SKM-1 treated with dmso at 0.1 percent for 144 hours (cell line): ENCODE data around the gene GAS6.
"Not testable (repeated sequence)": the region's sequence is repeated elsewhere in the genome, so short reads cannot be mapped to it uniquely, and the experiment has no call there.

Experiments
- DNase-seq: peaks from one replicate; lab custom pipeline; 2025; ENCODE audit not compliant: unreplicated experiment; lab: John Stamatoyannopoulos, UW

GAS6 gene

DNA sequence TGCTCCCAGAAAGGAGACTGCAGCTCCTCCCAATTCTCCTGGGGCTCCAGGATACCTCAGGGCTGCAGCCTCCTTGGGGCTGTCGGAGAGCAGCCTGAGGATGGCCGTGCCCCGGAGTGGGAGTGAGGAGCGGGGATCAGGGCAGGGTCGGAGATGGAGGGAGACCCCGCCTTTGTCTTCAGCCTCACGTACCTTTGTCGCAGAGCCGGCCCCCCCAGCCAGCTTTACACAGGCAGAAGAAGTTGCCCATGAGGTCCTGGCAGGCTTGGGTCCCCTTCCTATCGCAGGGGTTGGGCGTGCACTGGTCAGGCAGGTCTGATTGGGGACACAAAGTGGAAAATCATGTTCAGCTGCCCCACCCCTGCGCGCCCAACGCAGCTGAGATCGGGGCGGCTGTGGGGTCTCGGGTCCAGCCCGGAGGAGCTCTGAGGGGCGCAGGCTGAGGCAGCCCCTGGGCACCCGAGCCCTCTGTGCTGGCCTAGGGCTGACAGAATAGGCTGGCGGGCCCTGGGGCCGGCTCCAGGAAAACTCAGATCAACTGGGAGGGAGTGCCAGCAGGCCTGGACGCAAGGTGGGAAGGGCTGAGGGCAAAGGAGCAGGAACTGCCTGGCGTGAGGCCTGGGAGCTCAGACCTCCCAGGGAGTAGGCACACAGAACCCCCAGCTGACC is 24.2 kb downstream of the GAS6 start:
- DNase-seq, result no peak

DNA sequence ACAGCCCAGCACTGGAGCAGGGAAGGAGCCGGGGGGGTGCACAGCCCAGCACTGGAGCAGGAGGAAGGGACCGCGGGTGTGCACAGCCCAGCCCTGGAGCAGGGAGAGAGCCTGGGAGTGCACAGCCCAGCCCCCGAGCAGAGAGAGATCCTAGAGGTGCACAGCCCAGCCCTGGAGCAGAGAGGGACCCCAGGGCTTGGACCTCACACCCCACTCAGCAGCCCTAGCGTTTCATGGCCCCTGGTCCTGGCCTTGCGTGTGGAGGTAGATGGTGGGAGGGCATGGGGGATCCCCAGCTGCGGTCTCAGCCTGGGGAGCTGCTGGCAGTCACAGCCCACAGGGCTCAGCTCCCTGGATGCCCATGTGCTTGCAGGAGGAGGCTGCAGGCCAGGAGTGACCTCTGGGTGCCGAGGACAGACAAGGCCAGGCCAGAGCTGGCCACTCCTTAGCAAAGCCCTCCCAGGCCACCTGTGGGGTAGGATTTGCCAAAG is 25.1 kb downstream of the GAS6 start:
- no peak for DNase-seq

DNA sequence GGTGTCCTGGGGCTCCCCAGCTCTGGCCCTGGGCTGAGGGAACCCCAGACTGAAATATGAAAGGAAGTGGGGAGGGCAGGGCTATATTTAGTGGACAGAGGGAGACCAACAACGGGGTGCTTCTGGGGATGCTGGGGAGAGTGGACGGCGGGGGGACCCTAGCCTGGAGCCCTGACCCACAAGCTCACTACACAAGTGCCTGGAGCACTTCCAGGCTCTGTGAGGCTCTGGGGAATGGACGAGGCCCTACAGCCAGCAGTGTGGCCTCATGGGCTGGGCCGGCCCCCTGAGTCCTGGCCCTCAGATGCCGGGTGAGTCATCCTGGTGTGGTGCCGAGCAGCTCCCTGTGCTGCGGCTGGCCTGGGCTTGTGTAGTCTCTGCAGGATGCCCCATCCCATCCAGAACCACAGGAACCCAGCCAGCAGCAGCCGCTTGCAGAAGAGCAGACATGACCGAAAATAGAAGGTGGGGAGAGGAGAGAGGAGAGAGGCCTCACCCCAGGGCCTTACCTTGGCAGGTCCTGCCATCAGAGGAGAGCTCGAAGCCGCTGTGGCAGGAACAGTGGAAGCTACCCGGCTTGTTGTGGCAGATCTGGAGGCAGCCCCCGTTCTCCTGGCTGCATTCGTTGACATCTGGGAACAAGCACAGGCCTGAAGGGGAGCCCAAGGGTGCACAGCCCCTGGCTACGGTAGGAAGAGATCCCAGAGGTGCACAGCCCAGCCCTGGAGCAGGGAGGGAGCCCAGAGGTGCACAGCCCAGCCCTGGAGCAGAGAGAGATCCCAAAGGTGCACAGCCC is 26.1 kb downstream of the GAS6 start:
- DNase-seq, result no peak

- DNase-seq, result no peak
Observed at GRCh38 chr13:113836768-113837559, 26.9 kb downstream of the GAS6 start.

GRCh38 chr13:113835461-113836270 is 28.2 kb downstream of the GAS6 start:
- DNase-seq, result no peak

GRCh38 chr13:113834496-113835200 is 29.2 kb downstream of the GAS6 start:
- no peak for DNase-seq

- not testable (repeated sequence) for DNase-seq
Observed at GRCh38 chr13:113834006-113834405, 29.9 kb downstream of the GAS6 start.

- DNase-seq, result no peak
Observed at GRCh38 chr13:113833111-113833830, 30.6 kb downstream of the GAS6 start.

- DNase-seq, result no peak
Observed at GRCh38 chr13:113832631-113833030, 31.2 kb downstream of the GAS6 start.

DNA sequence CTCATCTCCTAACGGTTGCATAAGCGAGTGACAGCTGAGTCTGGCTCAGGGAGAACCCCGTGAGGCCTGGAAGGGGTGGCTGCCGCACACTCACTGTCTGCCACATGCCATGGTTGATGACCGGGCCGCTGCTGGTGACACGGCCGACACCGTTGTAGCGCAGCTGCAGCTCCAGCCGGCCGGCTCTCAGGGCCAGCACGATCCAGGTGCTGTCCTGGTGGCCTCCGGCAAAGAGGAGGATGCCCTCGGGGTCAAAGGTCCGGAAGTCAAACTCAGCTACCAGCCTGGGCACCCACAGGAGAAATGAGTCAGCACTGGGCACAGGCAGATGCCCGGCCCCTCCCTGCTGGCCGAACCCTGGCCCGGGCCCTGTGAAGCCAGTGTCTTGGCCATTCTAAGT is 31.7 kb downstream of the GAS6 start:
- no peak for DNase-seq

- no peak for DNase-seq
Observed at GRCh38 chr13:113831061-113831460, 32.8 kb downstream of the GAS6 start.

- not testable (repeated sequence) for DNase-seq
Observed at GRCh38 chr13:113830426-113830950, 33.4 kb downstream of the GAS6 start.

DNA sequence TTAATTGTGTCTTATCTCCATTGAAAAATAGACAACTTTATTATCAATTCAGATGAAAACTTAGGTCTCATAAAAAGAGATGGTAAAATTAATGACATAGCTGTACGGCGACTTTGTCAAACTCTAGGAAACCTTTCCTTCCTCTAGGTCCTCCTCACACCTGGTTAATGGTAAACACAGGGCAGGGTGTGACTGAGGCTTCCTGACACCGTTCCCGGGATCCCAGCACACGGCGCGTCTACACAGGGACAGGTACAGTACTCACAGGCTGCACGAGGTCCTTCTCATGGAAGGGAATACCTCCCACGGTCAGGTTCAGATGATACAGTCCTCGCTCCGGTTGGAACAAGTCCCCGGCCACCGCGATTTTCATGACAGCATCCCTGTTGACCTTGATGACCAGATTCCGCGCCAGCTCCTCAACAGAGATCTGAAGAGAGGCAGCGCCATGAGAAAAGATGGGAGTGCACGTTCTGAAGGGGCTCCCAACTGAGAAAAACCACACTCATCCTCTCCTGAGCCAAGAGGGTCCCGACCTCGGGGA is 35.5 kb downstream of the GAS6 start:
- DNase-seq, result no peak

DNA sequence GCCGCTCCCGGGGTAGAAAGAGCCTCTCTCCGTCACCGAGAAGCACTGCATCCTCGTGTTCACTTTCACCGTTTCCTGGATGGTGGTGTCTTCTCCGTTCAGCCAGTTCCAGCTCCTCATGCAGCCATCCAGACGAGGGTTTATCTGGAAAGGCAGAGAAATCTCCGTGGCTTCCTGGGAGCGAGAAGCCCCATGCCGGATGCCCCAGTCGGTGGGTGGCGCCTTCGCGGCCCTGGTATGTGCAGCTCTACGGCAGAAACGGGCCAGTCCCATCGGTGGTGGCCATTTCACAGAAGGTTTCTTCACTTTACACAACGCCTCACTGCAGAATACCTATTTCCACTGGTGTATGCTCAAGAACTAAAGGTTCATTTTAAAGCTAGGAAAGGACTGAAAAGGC is 36.9 kb downstream of the GAS6 start:
- DNase-seq, result no peak

DNA sequence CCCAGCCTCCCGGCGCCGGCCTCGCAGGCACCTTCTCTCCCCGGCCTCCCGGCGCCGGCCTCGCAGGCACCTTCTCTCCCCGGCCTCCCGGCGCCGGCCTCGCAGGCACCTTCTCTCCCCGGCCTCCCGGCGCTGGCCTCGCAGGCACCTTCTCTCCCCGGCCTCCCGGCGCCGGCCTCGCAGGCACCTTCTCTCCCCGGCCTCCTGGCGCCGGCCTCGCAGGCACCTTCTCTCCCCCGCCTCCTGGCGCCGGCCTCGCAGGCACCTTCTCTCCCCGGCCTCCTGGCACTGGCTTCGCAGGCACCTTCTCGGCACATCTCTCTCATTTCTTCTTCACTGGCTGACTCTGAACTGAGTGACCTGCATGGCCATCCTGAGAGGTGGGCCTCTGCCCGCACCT is 37.4 kb downstream of the GAS6 start:
- not testable (repeated sequence) for DNase-seq

DNA sequence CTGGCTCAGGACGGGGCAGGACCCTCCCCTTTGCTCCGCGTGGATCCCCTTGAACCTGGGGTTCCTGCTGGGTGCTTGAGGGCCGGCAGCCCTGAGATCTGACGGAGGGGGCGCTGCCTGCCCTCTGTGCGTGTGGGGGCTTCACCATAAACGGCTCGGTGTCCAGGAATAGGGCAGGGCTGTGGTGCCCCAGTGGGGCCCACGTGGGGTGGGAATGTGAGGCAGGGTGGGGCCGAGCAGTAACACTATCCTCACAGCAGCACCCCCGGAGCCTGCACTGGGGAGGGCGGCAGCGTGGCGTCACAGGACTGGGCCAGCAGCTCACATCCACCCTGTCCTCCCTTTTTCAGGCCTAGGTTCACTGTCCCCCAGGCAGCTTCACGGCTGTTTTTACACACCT is 38.0 kb downstream of the GAS6 start:
- no peak for DNase-seq

GRCh38 chr13:113823771-113824170 is 40.1 kb downstream of the GAS6 start:
- DNase-seq, result no peak

DNA sequence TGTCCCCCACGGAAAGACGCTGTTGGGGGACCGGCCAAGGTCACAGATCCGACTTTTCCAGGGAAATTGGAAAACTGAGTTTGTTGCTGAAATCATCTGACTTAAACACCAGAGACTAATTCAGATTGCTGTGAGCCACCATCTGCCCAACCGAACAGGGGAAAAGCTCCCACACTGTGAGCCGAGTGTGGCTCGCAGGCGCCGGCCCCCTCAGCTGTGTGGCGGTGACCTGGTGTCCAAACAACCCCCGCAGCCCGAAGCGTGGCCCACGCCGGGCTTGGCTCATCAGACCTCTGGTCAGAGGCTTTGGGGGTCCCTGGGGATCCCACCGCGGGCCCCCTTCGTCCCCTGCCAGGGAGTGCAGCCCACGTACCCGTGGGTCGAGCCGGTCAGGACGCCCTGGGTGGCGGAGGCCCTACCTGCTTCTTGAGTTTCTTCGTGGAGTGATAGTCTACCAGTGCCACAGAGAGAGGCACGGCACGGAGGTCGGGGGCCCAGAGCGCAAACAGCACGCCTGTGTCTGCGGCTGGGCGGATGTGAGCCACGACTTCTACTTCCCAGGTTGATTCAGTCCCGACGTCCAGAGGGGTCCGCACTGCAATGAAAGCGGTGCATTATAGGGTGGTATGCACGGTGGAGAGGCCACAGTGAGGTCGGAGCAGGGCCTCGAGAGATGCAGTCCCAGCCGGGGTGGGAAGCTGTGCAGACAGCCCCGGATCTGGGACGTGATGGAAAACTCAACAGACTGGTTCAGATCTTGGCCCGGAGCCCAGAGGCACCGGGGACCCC is 40.7 kb downstream of the GAS6 start:
- no peak for DNase-seq
